GM10266 (cell line): ENCODE results near the gene ZSWIM7.
"Not testable (repeated sequence)": the region's sequence is repeated elsewhere in the genome, so short reads cannot be mapped to it uniquely, and the experiment has no call there.

ENCODE experiments used
- DNase-seq: peaks from one replicate; pipeline ENCODE4 v3.0.0; 2012; ENCODE audit errors: extremely low spot score
- CTCF ChIP-seq: IDR thresholded peaks from 2 replicates; pipeline ENCODE4 v1.5.1; 2012; ENCODE audit warnings: mild to moderate bottlenecking, low read depth; ENCODE audit not compliant: control insufficient read depth, insufficient read depth; ENCODE audit errors: missing control alignments

Gene ZSWIM7

GRCh38 chr17:15999974-16000827, 697 bp upstream of the ZSWIM7 start:
- no peak for TF ChIP-seq CTCF
- no peak for DNase-seq

DNA sequence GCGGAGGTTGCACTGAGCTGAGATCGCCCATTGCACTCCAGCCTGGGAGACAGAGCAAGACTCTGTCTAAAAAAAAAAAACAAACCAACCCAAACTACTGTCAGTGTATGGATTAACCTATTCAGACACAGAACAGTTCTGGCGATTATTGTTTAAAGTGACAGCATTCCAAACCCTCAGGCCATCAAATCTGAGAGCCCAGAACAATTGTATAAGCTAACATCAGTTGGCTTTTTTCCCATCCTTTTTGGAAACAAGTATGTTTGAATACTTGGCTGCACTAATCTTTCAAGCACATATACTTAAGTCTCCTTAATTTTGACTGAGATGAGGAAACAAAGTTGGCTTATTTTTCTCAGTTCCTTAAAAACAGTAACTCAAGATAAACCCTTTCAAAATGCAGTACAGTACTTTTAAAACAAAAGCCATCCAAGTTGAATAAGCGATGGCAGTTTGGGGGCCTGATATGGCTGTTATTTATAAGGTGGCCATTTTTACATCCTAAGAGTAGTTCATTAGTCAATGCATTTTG, 1.4 kb downstream of the ZSWIM7 start:
- DNase-seq: no peak
- TF ChIP-seq CTCF: no peak

DNA sequence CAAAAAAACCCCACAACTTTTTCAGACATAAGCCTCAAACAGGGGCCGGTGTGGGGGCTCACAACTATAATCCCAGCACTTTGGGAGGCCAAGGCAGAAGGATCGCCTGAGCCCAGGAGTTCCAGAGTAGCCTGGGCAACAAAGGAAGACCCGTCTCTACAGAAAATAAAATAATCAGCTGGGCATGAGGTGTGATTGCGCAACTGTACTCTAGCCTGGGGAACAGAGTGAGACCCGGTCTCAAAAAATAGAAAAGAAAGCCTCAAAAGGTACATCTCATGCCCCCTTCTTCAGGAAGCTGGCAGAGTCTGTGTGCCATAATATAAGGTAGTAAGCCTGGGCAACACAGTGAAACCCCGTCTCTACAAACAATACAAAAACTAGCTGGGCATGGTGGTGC, 3.2 kb downstream of the ZSWIM7 start:
- no peak for TF ChIP-seq CTCF
- DNase-seq: no peak

DNA sequence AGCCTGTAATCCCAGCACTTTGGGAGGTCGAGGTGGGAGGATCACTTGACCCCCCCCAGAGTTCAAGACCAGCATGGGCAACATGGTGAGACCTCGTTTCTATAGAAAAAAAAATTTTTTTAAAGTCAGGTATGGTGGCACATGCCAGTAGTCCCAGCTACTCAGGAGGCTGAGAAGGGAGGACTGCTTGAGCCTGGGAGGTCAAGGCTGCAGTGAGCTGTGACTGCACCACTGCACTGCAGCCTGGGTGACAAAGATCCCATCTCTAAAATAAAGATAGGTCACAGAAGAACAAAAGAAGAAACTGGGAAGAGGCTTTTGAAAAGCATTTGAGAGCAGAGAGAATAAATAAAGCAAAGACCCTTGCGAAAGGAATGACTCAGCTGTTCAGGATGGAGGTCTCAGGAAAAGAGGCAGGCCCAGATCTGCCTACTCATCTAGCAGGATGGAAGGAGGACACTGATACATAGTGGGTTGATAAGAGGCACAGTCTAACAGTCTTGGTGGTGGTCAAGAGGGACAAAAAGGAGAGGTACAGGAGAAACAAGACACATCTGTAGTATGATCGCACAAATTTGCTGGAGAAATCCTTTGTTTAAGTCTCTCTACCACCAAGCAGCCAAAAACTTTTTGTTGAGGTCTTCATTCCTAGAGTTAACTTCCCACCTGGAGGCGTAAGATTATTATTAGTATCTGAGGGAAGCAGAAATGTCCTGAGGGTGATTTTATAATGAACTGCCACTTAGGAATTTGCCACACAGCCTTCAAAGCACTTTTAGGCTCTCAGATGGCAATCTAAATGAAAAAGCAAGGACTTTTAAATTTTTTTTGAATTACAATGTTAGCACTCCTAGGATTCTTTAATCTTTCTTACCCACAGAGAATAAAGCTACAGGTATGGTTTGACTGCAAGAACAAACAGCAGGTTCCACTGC, 17.6 kb downstream of the ZSWIM7 start:
- DNase-seq: no peak
- TF ChIP-seq CTCF: no peak

GRCh38 chr17:15981208-15981607, 18.3 kb downstream of the ZSWIM7 start:
- peak; percentile 55 for DNase-seq
- TF ChIP-seq CTCF: no peak

- DNase-seq: not testable (repeated sequence)
Measured at GRCh38 chr17:15979013-15979412, 20.5 kb downstream of the ZSWIM7 start.

- TF ChIP-seq CTCF: no peak
- DNase-seq: no peak
Measured at GRCh38 chr17:15978606-15979005, 20.9 kb downstream of the ZSWIM7 start.
